CD4-positive, alpha-beta memory T cell (primary cell): ENCODE data around the gene ADISSP. TPM values are rescaled to one million over a fixed set of nuclear protein-coding genes. Genes with fewer than 3 reads are reported as not detected.
A peak's percentile ranks its signal among the peaks of the same experiment; 100 is the strongest.

Experiments
- CTCF ChIA-PET: fragments of 350-600 bp; sonication (Branson Sonifier 250); formaldehyde crosslinking; loops from one replicate; lab custom pipeline; 2021; ENCODE audit warnings: inconsistent platforms; ENCODE audit not compliant: partially characterized antibody; lab: Charles Lee
- POLR2A ChIA-PET: fragments of 350-600 bp; sonication (Branson Sonifier 250); formaldehyde crosslinking; loops from one replicate; lab custom pipeline; 2021; ENCODE audit not compliant: partially characterized antibody; lab: Charles Lee
- DNase-seq, 5 donors: peaks; one replicate each; pipeline versions ENCODE4 v3.0.0 to v3.0.0-alpha.2; 2020 to 2022; ENCODE audit warnings: mixed read lengths in 1 of 5
- H3K27ac ChIP-seq: one replicate; pipeline ENCODE4 v1.7.0; 2013; ENCODE audit warnings: low read depth, low read length
- H3K27me3 ChIP-seq: 2 replicates; pipeline ENCODE4 v1.7.0; 2013; ENCODE audit warnings: mild to moderate bottlenecking, low read length, moderate library complexity; ENCODE audit not compliant: insufficient read depth
- H3K36me3 ChIP-seq: 2 replicates; pipeline ENCODE4 v1.7.0; 2013; ENCODE audit warnings: mild to moderate bottlenecking, low read length, moderate library complexity; ENCODE audit not compliant: insufficient read depth
- H3K4me1 ChIP-seq: 2 replicates; pipeline ENCODE4 v1.7.0; 2013; ENCODE audit warnings: mild to moderate bottlenecking, low read length, moderate library complexity; ENCODE audit not compliant: insufficient read depth
- H3K4me3 ChIP-seq, 2 donors: one replicate each; pipeline ENCODE4 v1.7.0; 2013; ENCODE audit warnings: low read length in 2 of 2, mild to moderate bottlenecking in 1 of 2
- H3K9me3 ChIP-seq, 2 donors: one replicate each; pipeline ENCODE4 v1.7.0; 2013; ENCODE audit warnings: low read length in 2 of 2, control low read depth in 1 of 2; ENCODE audit not compliant: control insufficient read depth in 1 of 2
- H3K27ac Mint-ChIP-seq, 7 donors: one replicate each; pipeline ENCODE4 v1.8.0; 2020 to 2021; ENCODE audit warnings: mixed read lengths in 7 of 7, mild to moderate bottlenecking in 6 of 7, inconsistent platforms in 3 of 7, moderate library complexity in 3 of 7
- H3K27me3 Mint-ChIP-seq, 2 donors: one replicate each; pipeline ENCODE4 v1.8.0; 2020 to 2021; ENCODE audit warnings: mixed read lengths in 2 of 2
- H3K36me3 Mint-ChIP-seq, 2 donors: one replicate each; pipeline ENCODE4 v1.8.0; 2020 to 2021; ENCODE audit warnings: mixed read lengths in 2 of 2, inconsistent platforms in 1 of 2, mild to moderate bottlenecking in 1 of 2
- H3K4me1 Mint-ChIP-seq, 4 donors: one replicate each; pipeline ENCODE4 v1.8.0; 2020 to 2021; ENCODE audit warnings: mixed read lengths in 4 of 4, mild to moderate bottlenecking in 1 of 4
- H3K4me3 Mint-ChIP-seq, 8 donors: one replicate each; pipeline ENCODE4 v1.8.0; 2020 to 2021; ENCODE audit warnings: mixed read lengths in 8 of 8, mild to moderate bottlenecking in 7 of 8, moderate library complexity in 6 of 8, inconsistent platforms in 3 of 8
- H3K9me3 Mint-ChIP-seq, 8 donors: one replicate each; pipeline ENCODE4 v1.8.0; 2020 to 2021; ENCODE audit warnings: mixed read lengths in 8 of 8, mild to moderate bottlenecking in 5 of 8, inconsistent platforms in 3 of 8, moderate library complexity in 1 of 8
- intact Hi-C: fragments of 100-400 bp; cut with micrococcal nuclease; formaldehyde crosslinking; loops from one replicate; pipeline ENCODE4 v1.15.1; 2023
- polyA plus RNA-seq, 2 donors: library from polyadenylated mRNA; unstranded; fragments of 300-500 nt; fragmentation: Illumina TruSeq; gene quantifications; one replicate each; pipeline ENCODE4 v1.2.3, GENCODE V29; 2021
- total RNA-seq, 2 experiments: library from RNA; stranded (reverse); gene quantifications; one replicate each; pipeline ENCODE4 v1.2.3, GENCODE V29; 2021

The ADISSP gene
- total and polyA plus RNA-seq, 4 experiments from 2014 or later: 15.7 to 31.5 (median 16.8) TPM

DNA sequence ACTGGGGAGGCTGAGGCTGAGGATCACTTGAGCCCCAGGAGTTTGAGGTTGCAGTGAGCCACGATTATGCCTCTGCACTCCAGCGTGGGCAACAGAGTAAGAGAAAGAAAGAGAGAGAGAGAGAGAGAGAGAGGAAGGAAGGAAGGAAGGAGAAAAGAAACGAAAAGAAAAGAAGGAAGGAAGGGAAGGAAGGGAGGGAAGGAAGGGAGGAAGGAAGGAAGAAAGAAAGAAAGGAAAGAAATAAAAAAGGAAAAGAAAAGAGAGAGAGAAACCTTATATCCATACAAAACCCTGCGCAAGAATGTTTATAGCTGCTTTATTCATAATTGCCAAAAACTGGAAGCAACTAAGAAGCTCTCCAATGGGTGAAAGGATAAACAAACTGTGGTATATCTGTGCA is 43.2 kb downstream of the ADISSP start:
- DNase-seq: no peak
- no peaks in the 10 kb centered on the region for H3K9me3 ChIP-seq
- Mint-ChIP-seq H3K27ac (no peak overlapping the region), H3K9me3 (no peaks in the 10 kb centered on the region), H3K4me3 (no peak overlapping the region), H3K36me3 (no peaks in the 10 kb centered on the region), H3K4me1 (peaks cover 0 to 2% (median 0%) of the 10 kb centered on the region in 4 donors), H3K27me3 (peaks cover 30 to 32% of the 10 kb centered on the region in 2 donors)
- intact Hi-C loops: no loop called here
- H3K4me1 ChIP-seq: no peaks in the 10 kb centered on the region
- peaks cover 20% of the 10 kb centered on the region for H3K27me3 ChIP-seq
- POLR2A ChIA-PET: no interaction called here
- no peaks in the 10 kb centered on the region for H3K36me3 ChIP-seq
- CTCF ChIA-PET: interaction anchor here (1.2 kb wide), 1 partner anchor 14 kb away, joined by 6 read pairs; no protein-coding TSS in a partner anchor
- no peak overlapping the region for H3K27ac ChIP-seq
- H3K4me3 ChIP-seq: no peak overlapping the region

GRCh38 chr20:3723284-3723683 is 44.3 kb downstream of the ADISSP start:
- H3K27me3 ChIP-seq: peaks cover 19% of the 10 kb centered on the region
- H3K36me3 Mint-ChIP-seq: no peaks in the 10 kb centered on the region
- peaks cover 0 to 2% (median 0%) of the 10 kb centered on the region in 4 donors for H3K4me1 Mint-ChIP-seq
- peaks cover 28 to 32% of the 10 kb centered on the region in 2 donors for H3K27me3 Mint-ChIP-seq
- no peaks in the 10 kb centered on the region for H3K9me3 Mint-ChIP-seq
- intact Hi-C loops: no loop called here
- no peak overlapping the region for H3K27ac ChIP-seq
- no peaks in the 10 kb centered on the region for H3K4me1 ChIP-seq
- H3K4me3 ChIP-seq: no peak overlapping the region
- no peak overlapping the region for H3K4me3 Mint-ChIP-seq
- no peaks in the 10 kb centered on the region for H3K9me3 ChIP-seq
- ChIA-PET CTCF (no interaction called here), POLR2A (no interaction called here)
- no peak for DNase-seq
- no peak overlapping the region for H3K27ac Mint-ChIP-seq
- H3K36me3 ChIP-seq: no peaks in the 10 kb centered on the region

DNA sequence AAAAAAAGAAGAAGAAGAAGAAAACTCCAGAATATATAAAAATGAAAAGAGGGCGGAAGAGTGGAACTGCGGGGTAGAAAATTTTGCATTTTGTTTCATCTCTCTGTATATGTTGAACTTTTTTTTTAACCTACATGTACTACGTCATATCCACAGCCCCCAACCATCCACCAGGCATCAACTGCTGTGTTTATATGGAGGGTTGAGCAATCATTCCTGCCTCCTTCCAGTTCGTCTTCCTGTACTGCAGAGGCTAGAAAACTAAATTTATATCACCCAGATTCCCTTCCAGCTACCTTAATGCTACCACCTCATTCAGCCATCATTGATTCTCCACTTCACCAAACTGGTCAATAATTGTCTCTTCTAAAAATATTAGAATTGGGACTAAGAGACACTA is 45.6 kb downstream of the ADISSP start:
- H3K27me3 Mint-ChIP-seq: peaks cover 20 to 26% of the 10 kb centered on the region in 2 donors
- no peak overlapping the region for H3K27ac Mint-ChIP-seq
- peaks cover 10% of the 10 kb centered on the region for H3K27me3 ChIP-seq
- ChIA-PET POLR2A (no interaction called here), CTCF (interaction anchor here (1.1 kb wide), 1 partner anchor 12 kb away, joined by 4 read pairs; no protein-coding TSS in a partner anchor)
- no peaks in the 10 kb centered on the region for H3K9me3 ChIP-seq
- H3K4me3 ChIP-seq: no peak overlapping the region
- H3K4me1 ChIP-seq: no peaks in the 10 kb centered on the region
- peaks cover 0 to 2% (median 0%) of the 10 kb centered on the region in 4 donors for H3K4me1 Mint-ChIP-seq
- DNase-seq: no peak
- H3K4me3 Mint-ChIP-seq: no peak overlapping the region
- no peaks in the 10 kb centered on the region for H3K36me3 Mint-ChIP-seq
- intact Hi-C loops: no loop called here
- H3K36me3 ChIP-seq: no peaks in the 10 kb centered on the region
- no peaks in the 10 kb centered on the region for H3K9me3 Mint-ChIP-seq
- no peak overlapping the region for H3K27ac ChIP-seq

- Mint-ChIP-seq H3K4me3 (no peak overlapping the region), H3K4me1 (peaks cover 0 to 2% (median 0%) of the 10 kb centered on the region in 4 donors), H3K9me3 (no peaks in the 10 kb centered on the region), H3K27ac (no peak overlapping the region), H3K36me3 (no peaks in the 10 kb centered on the region), H3K27me3 (peaks cover 17 to 25% of the 10 kb centered on the region in 2 donors)
- ChIA-PET POLR2A (interaction anchor here (1.3 kb wide), 1 partner anchor 47 kb away, joined by 3 read pairs; the partner anchor contains the start of gene ADISSP), CTCF (interaction anchor here (1.1 to 1.9 kb wide), 2 partner anchors 10 to 44 kb away, joined by 3 to 9 read pairs; no protein-coding TSS in a partner anchor)
- Histone ChIP-seq H3K27me3 (peaks cover 10% of the 10 kb centered on the region), H3K27ac (no peak overlapping the region), H3K36me3 (no peaks in the 10 kb centered on the region), H3K4me1 (no peaks in the 10 kb centered on the region), H3K9me3 (no peaks in the 10 kb centered on the region), H3K4me3 (no peak overlapping the region)
- intact Hi-C loops: no loop called here
- no peak for DNase-seq
These were observed 46.9 kb downstream of the ADISSP start for GRCh38 chr20:3720626-3721025.

DNA sequence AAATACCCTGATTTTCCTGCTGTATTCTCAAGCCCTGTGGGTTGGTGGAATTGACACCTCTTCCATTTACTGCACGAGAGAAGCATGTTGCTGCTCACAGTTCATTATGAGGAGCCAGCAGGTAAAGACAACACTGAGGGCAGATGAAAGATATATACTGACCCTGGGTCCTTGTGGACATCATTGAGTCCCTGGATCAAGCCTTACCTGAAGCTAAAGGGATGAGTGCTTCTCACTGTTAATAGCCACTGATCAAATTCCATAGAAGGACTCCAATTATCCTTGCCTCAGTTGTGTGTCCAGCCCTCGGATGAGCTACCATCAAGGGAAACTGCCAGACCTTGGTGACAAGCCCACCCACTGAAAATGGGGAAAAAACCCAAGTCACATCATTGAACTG is 47.5 kb downstream of the ADISSP start:
- Histone ChIP-seq H3K36me3 (no peaks in the 10 kb centered on the region), H3K4me1 (no peaks in the 10 kb centered on the region), H3K4me3 (no peak overlapping the region), H3K27me3 (peaks cover 10% of the 10 kb centered on the region), H3K9me3 (no peaks in the 10 kb centered on the region), H3K27ac (no peak overlapping the region)
- no peak for DNase-seq
- H3K9me3 Mint-ChIP-seq: no peaks in the 10 kb centered on the region
- CTCF ChIA-PET: interaction anchor here (1.1 to 1.9 kb wide), 2 partner anchors 9 to 43 kb away, joined by 3 to 9 read pairs; no protein-coding TSS in a partner anchor
- peaks cover 17 to 25% of the 10 kb centered on the region in 2 donors for H3K27me3 Mint-ChIP-seq
- intact Hi-C loops: no loop called here
- H3K27ac Mint-ChIP-seq: peak overlapping the region in 1 of 7 donors; percentile 35
- no peak overlapping the region for H3K4me3 Mint-ChIP-seq
- H3K4me1 Mint-ChIP-seq: peaks cover 0 to 2% (median 0%) of the 10 kb centered on the region in 4 donors
- POLR2A ChIA-PET: interaction anchor here (1.3 kb wide), 1 partner anchor 48 kb away, joined by 3 read pairs; the partner anchor contains the start of gene ADISSP
- no peaks in the 10 kb centered on the region for H3K36me3 Mint-ChIP-seq

DNA sequence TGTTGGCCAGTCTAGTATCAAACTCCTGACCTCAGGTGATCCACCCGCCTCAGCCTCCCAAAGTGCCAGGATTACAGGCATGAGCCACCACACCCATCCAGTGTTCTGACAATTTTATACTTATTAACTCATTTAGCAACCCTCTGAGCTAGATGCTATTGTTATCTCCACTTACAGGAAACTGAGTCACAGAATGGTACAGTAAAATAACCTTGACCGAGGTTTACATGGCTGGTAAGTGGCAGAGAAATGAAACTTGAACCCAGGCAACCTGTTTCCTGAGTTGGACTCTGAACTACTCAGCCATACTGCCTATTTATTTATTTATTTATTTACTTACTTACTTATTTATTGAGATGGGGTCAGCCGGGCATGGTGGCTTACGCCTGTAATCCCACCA is 48.5 kb downstream of the ADISSP start:
- H3K9me3 ChIP-seq: no peaks in the 10 kb centered on the region
- no peak overlapping the region for H3K27ac ChIP-seq
- no peak overlapping the region for H3K4me3 Mint-ChIP-seq
- no peak for DNase-seq
- ChIA-PET CTCF (interaction anchor here (0.8 to 1.9 kb wide), 3 partner anchors 8 to 11 kb away, joined by 4 to 9 read pairs (median 6); no protein-coding TSS in a partner anchor), POLR2A (no interaction called here)
- H3K4me1 Mint-ChIP-seq: peaks cover 0 to 2% (median 0%) of the 10 kb centered on the region in 4 donors
- H3K36me3 Mint-ChIP-seq: no peaks in the 10 kb centered on the region
- no peaks in the 10 kb centered on the region for H3K9me3 Mint-ChIP-seq
- H3K27me3 ChIP-seq: peaks cover 10% of the 10 kb centered on the region
- peaks cover 17 to 25% of the 10 kb centered on the region in 2 donors for H3K27me3 Mint-ChIP-seq
- H3K4me1 ChIP-seq: no peaks in the 10 kb centered on the region
- intact Hi-C loops: no loop called here
- no peak overlapping the region for H3K27ac Mint-ChIP-seq
- H3K36me3 ChIP-seq: no peaks in the 10 kb centered on the region
- no peak overlapping the region for H3K4me3 ChIP-seq

DNA sequence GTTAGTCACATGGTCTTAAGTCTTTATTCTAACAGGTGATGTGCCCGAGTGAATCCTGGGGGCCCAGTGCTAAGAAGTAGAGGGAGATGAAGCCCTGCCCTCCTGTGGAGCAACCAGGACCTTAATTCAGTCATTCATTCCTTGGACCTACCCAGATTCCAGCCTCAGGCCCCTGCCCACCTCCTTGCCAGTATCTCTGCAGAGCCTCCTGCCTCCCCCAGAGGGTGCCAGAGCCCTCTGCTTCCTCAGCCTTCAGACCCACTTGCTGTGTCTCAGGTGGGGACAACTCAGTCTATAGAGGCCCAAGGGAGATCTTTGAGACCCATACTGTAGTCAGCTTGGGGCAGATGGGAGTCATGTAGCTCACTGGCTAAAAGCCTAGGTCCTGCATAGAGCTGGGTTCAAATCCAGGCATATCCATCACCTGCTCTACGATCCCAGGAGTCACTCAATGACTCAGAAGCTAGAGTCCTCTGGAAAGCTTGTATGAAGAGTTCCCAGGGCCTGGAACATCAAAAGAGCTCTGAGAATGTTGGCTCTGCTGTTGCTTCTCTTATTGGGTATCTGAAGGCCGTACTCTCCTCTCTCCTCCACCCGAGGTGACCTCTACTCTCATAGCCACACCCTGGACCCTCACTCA is 51.2 kb downstream of the ADISSP start:
- no peaks in the 10 kb centered on the region for H3K4me1 ChIP-seq
- H3K36me3 ChIP-seq: no peaks in the 10 kb centered on the region
- H3K27ac Mint-ChIP-seq: peak overlapping the region in 1 of 7 donors; percentile 2
- H3K9me3 ChIP-seq: no peaks in the 10 kb centered on the region
- H3K27ac ChIP-seq: no peak overlapping the region
- ChIA-PET POLR2A (no interaction called here), CTCF (interaction anchor here (0.7 to 1.7 kb wide), 2 partner anchors 10 to 12 kb away, joined by 3 to 4 read pairs; no protein-coding TSS in a partner anchor)
- peaks cover 10% of the 10 kb centered on the region for H3K27me3 ChIP-seq
- no peaks in the 10 kb centered on the region for H3K9me3 Mint-ChIP-seq
- peaks cover 12 to 26% of the 10 kb centered on the region in 2 donors for H3K27me3 Mint-ChIP-seq
- H3K4me1 Mint-ChIP-seq: peaks cover 0 to 2% (median 0%) of the 10 kb centered on the region in 4 donors
- intact Hi-C loops: no loop called here
- no peak overlapping the region for H3K4me3 Mint-ChIP-seq
- peak in 2 of 5 donors; percentile 5 to 6 for DNase-seq
- H3K4me3 ChIP-seq: no peak overlapping the region
- no peaks in the 10 kb centered on the region for H3K36me3 Mint-ChIP-seq
